TTC549 (cell line): ENCODE data around the gene HOXC11.

Experiments used
- FAIRE-seq: peaks from 2 replicates; lab custom pipeline; 2012; peaks lifted over from hg19 to GRCh38; lab: Jason Lieb, UNC

The HOXC11 gene

GRCh38 chr12:53958128-53958527, 14.8 kb upstream of the HOXC11 start:
- FAIRE-seq: no peak

GRCh38 chr12:53959314-53959713, 13.6 kb upstream of the HOXC11 start:
- FAIRE-seq: no peak

- FAIRE-seq: no peak
These were observed 12.5 kb upstream of the HOXC11 start for GRCh38 chr12:53960187-53961024.

GRCh38 chr12:53961025-53961761, 11.7 kb upstream of the HOXC11 start:
- no peak for FAIRE-seq

GRCh38 chr12:53963005-53963404, 9.9 kb upstream of the HOXC11 start:
- no peak for FAIRE-seq

GRCh38 chr12:53963434-53964314, 9.3 kb upstream of the HOXC11 start:
- FAIRE-seq: no peak

GRCh38 chr12:53964315-53964713, 8.6 kb upstream of the HOXC11 start:
- no peak for FAIRE-seq

- no peak for FAIRE-seq
These were observed 7.4 kb upstream of the HOXC11 start for GRCh38 chr12:53965281-53966084.

GRCh38 chr12:53966085-53966384, 6.9 kb upstream of the HOXC11 start:
- FAIRE-seq: no peak

GRCh38 chr12:53966385-53967133, 6.4 kb upstream of the HOXC11 start:
- no peak for FAIRE-seq

GRCh38 chr12:53967421-53967925, 5.5 kb upstream of the HOXC11 start:
- FAIRE-seq: no peak

GRCh38 chr12:53968214-53969127, 4.5 kb upstream of the HOXC11 start:
- FAIRE-seq: no peak

GRCh38 chr12:53969588-53970259, 3.2 kb upstream of the HOXC11 start:
- no peak for FAIRE-seq

- FAIRE-seq: no peak
These were observed 2.5 kb upstream of the HOXC11 start for GRCh38 chr12:53970451-53970850.

- FAIRE-seq: no peak
These were observed 1.8 kb upstream of the HOXC11 start for GRCh38 chr12:53971129-53971528.

GRCh38 chr12:53971686-53972085, 1.2 kb upstream of the HOXC11 start:
- no peak for FAIRE-seq

- FAIRE-seq: no peak
These were observed 699 bp upstream of the HOXC11 start for GRCh38 chr12:53972152-53972702.

- no peak for FAIRE-seq
These were observed 513 bp downstream of the HOXC11 start for GRCh38 chr12:53973236-53974042.
